ENCODE measurements around the gene MXD1. TPM values are rescaled to one million over a fixed set of nuclear protein-coding genes. Genes with fewer than 3 reads are reported as not detected.

Gene MXD1
- total and polyA plus RNA-seq, 4 donors = 1.4 to 8.5 (median 5.8) TPM

- Histone ChIP-seq H3K9ac (ENCODE audit: low read depth in 1 of 2, low read length in 2 of 2) (no peak overlapping the region), H3K27me3 (ENCODE audit: control insufficient read depth in 4 of 4, insufficient read depth in 4 of 4, low read length in 3 of 4) (no peaks in the 10 kb centered on the region), H3K4me1 (ENCODE audit: control insufficient read depth in 4 of 4, insufficient read depth in 4 of 4, low read length in 3 of 4) (peaks cover 0 to 11% (median 3%) of the 10 kb centered on the region in 4 donors), H3K9me3 (ENCODE audit: control insufficient read depth in 4 of 4, low read length in 3 of 4) (no peaks in the 10 kb centered on the region), H3K4me3 (ENCODE audit: low read depth in 1 of 3, low read length in 3 of 3) (no peak overlapping the region), H3K27ac (ENCODE audit: low read depth in 1 of 2, low read length in 2 of 2) (no peak overlapping the region), H3K36me3 (ENCODE audit: control insufficient read depth in 4 of 4, insufficient read depth in 3 of 4, low read depth in 1 of 4, low read length in 3 of 4) (peaks cover 11 to 19% (median 15%) of the 10 kb centered on the region in 4 donors)
- 89% methylated on average over 7 of the region's 7 CpGs for WGBS
- no peak for DNase-seq (ENCODE audit: low spot score)
- no peak for TF ChIP-seq CTCF (IDR thresholded peaks at IDR 0.05; ENCODE audit: low read depth, low read length, missing input control)
- TF ChIP-seq ZBTB33 (IDR thresholded peaks at IDR 0.05) = no peak
- TF ChIP-seq HNF4A (conservative IDR thresholded peaks at IDR 0.05) = no peak
- TF ChIP-seq TAF1 (conservative IDR thresholded peaks at IDR 0.05) = no peak
- no peak for TF ChIP-seq GABPA (IDR thresholded peaks at IDR 0.05 in 1 of 2, conservative IDR thresholded peaks at IDR 0.05 in 1 of 2)
- TF ChIP-seq RXRA (IDR thresholded peaks at IDR 0.05) = no peak
- TF ChIP-seq SP1 (IDR thresholded peaks at IDR 0.05) = no peak
- TF ChIP-seq FOXA2 (IDR thresholded peaks at IDR 0.05) = no peak
- no peak for TF ChIP-seq RAD21 (IDR thresholded peaks at IDR 0.05)
- no peak for TF ChIP-seq HNF4G (IDR thresholded peaks at IDR 0.05)
- no peak for TF ChIP-seq MAX (IDR thresholded peaks at IDR 0.05)
- TF ChIP-seq REST (IDR thresholded peaks at IDR 0.05) = no peak
- no peak for TF ChIP-seq EGR1 (IDR thresholded peaks at IDR 0.05; ENCODE audit: low read depth in 2 of 2)
These were observed 17.1 kb downstream of the MXD1 start for GRCh38 chr2:69931832-69932595.

- Histone ChIP-seq H3K4me3 (ENCODE audit: low read depth in 1 of 3, low read length in 3 of 3) (no peak overlapping the region), H3K9ac (ENCODE audit: low read depth in 1 of 2, low read length in 2 of 2) (no peak overlapping the region), H3K27ac (ENCODE audit: low read depth in 1 of 2, low read length in 2 of 2) (no peak overlapping the region), H3K4me1 (ENCODE audit: control insufficient read depth in 4 of 4, insufficient read depth in 4 of 4, low read length in 3 of 4) (peaks cover 0 to 8% (median 3%) of the 10 kb centered on the region in 4 donors), H3K9me3 (ENCODE audit: control insufficient read depth in 4 of 4, low read length in 3 of 4) (no peaks in the 10 kb centered on the region), H3K36me3 (ENCODE audit: control insufficient read depth in 4 of 4, insufficient read depth in 3 of 4, low read depth in 1 of 4, low read length in 3 of 4) (peaks cover 12 to 23% (median 18%) of the 10 kb centered on the region in 4 donors), H3K27me3 (ENCODE audit: control insufficient read depth in 4 of 4, insufficient read depth in 4 of 4, low read length in 3 of 4) (no peaks in the 10 kb centered on the region)
- TF ChIP-seq HNF4A (conservative IDR thresholded peaks at IDR 0.05) = no peak
- TF ChIP-seq FOXA2 (IDR thresholded peaks at IDR 0.05) = no peak
- no peak for TF ChIP-seq ATF3 (IDR thresholded peaks at IDR 0.05)
- no peak for TF ChIP-seq MAX (IDR thresholded peaks at IDR 0.05)
- no peak for TF ChIP-seq REST (IDR thresholded peaks at IDR 0.05)
- TF ChIP-seq EGR1 (IDR thresholded peaks at IDR 0.05; ENCODE audit: low read depth in 2 of 2) = no peak
- no peak for TF ChIP-seq FOXA1 (IDR thresholded peaks at IDR 0.05)
- DNase-seq (ENCODE audit: low spot score) = no peak
- 85% methylated on average over 1 of the region's 1 CpG for WGBS
These were observed 17.6 kb downstream of the MXD1 start for GRCh38 chr2:69932596-69932922.

Data from liver (tissue), 9 donors.